HL-60 (cell line): ENCODE data around the gene TBK1.

ENCODE experiments used
- CTCF ChIP-seq: IDR thresholded peaks from one replicate; pipeline ENCODE4 v1.5.1; 2011; ENCODE audit warnings: low read length, control low read depth, inconsistent platforms; ENCODE audit not compliant: insufficient read depth
- POLR2AphosphoS5 ChIP-seq: IDR thresholded peaks from 2 replicates; pipeline ENCODE4 v1.6.1; 2012; ENCODE audit warnings: low read depth
- SPI1 ChIP-seq: IDR thresholded peaks from 2 replicates; pipeline ENCODE4 v1.6.1; 2012; ENCODE audit warnings: low read depth, mild to moderate bottlenecking, borderline replicate concordance
- TF ChIP-seq, protein P1 (sequence below): IDR thresholded peaks from 2 replicates; pipeline ENCODE4 v1.6.1; 2012; ENCODE audit warnings: low read depth; ENCODE audit not compliant: insufficient replicate concordance

- TF ChIP-seq CTCF: no peak
- no peak for TF ChIP-seq POLR2AphosphoS5
- TF ChIP-seq, protein P1, sequence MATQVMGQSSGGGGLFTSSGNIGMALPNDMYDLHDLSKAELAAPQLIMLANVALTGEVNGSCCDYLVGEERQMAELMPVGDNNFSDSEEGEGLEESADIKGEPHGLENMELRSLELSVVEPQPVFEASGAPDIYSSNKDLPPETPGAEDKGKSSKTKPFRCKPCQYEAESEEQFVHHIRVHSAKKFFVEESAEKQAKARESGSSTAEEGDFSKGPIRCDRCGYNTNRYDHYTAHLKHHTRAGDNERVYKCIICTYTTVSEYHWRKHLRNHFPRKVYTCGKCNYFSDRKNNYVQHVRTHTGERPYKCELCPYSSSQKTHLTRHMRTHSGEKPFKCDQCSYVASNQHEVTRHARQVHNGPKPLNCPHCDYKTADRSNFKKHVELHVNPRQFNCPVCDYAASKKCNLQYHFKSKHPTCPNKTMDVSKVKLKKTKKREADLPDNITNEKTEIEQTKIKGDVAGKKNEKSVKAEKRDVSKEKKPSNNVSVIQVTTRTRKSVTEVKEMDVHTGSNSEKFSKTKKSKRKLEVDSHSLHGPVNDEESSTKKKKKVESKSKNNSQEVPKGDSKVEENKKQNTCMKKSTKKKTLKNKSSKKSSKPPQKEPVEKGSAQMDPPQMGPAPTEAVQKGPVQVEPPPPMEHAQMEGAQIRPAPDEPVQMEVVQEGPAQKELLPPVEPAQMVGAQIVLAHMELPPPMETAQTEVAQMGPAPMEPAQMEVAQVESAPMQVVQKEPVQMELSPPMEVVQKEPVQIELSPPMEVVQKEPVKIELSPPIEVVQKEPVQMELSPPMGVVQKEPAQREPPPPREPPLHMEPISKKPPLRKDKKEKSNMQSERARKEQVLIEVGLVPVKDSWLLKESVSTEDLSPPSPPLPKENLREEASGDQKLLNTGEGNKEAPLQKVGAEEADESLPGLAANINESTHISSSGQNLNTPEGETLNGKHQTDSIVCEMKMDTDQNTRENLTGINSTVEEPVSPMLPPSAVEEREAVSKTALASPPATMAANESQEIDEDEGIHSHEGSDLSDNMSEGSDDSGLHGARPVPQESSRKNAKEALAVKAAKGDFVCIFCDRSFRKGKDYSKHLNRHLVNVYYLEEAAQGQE: no peak
- TF ChIP-seq SPI1: no peak
These were observed 17.0 kb downstream of the TBK1 start for GRCh38 chr12:64468966-64469365.
